Right lobe of liver (tissue), 4 donors: Measurements from ENCODE around the gene TRIO.

Experiments used
- CTCF ChIP-seq, 4 donors: fragments of 200-600 bp in 3 of 4; fragments of 450-650 bp in 1 of 4; IDR thresholded peaks; one replicate each; pipeline versions ENCODE4 v1.5.1 to v1.8.0; 2016 to 2022; ENCODE audit warnings: antibody characterized with exemption in 4 of 4, mild to moderate bottlenecking in 2 of 4
- POLR2A ChIP-seq: fragments of 450-650 bp; IDR thresholded peaks from one replicate; pipeline ENCODE4 v1.6.1; 2017; ENCODE audit warnings: antibody characterized with exemption, mild to moderate bottlenecking
- donor health status: DM: no; HTN: no; CAD: no.
- donor health status: DM: no; HTN: no; CAD: no.
- donor health status: DM: no; HTN: yes; CAD: no.

DNA sequence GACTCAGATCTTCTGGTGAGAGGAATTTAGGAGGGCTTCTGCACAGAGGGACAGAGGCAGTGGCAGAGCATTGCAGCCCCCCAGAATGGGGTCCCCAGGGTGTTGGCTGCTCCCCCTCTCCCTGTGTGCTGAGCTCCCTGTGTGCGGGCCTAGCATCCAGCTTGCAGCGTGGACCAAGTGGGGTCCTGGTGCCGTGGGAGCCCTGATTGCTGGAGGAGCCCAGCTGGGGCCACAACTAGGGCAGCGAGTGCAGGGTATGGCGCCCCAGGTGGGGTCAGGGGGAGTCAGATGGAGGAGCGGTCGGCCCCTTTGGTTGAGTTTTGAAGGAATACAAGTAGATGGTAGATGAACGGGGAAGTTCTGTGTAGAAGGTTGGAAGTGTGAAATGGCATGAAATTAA is 66.7 kb downstream of the TRIO start:
- TF ChIP-seq CTCF (IDR thresholded peaks at IDR 0.05) = no peak
- no peak for TF ChIP-seq POLR2A
